HepG2 (cell line): Measurements from ENCODE around the gene ATG2A. TPM values are rescaled to one million over a fixed set of nuclear protein-coding genes. Genes with fewer than 3 reads are reported as not detected.

Experiments
- ATAC-seq: fragments of 200-7000 bp; cut with Tn5 transposase; 3 replicates; pipeline ENCODE4 v1.9.1; 2020; ENCODE audit warnings: mild to moderate bottlenecking, moderate library complexity
- BruUV-seq: library from RNA; stranded (reverse); fragments of 400-500 nt; replicated peaks from 2 replicates; lab custom pipeline; 2021; lab: Mats Ljungman, UMichigan
- CTCF ChIA-PET: fragments of 300-600 bp; formaldehyde crosslinking; extraction: SDS; loops from one replicate; lab custom pipeline; 2021; ENCODE audit warnings: low total read pairs, inconsistent platforms, low intra/inter-chr PET ratio; lab: Yijun Ruan, JAX
- POLR2A ChIA-PET: fragments of 350-600 bp; sonication (Branson Sonifier 250); formaldehyde crosslinking; loops from one replicate; lab custom pipeline; 2020; ENCODE audit warnings: antibody characterized with exemption, inconsistent platforms; lab: Yijun Ruan, JAX
- DNase-seq: peaks from one replicate; pipeline ENCODE4 v3.0.0-alpha.2; 2015; ENCODE audit warnings: low spot score
- FAIRE-seq: peaks from 3 replicates; lab custom pipeline; 2011; peaks lifted over from hg19 to GRCh38; lab: Jason Lieb, UNC
- H2AFZ ChIP-seq: one replicate; pipeline ENCODE4 v1.6.1; 2011; ENCODE audit warnings: low read length, inconsistent platforms
- H3K27ac ChIP-seq: fragments of 300-600 bp; 3 replicates; pipeline ENCODE4 v1.8.0; 2011; ENCODE audit warnings: mixed run types, mild to moderate bottlenecking, mixed read lengths, low read length, inconsistent platforms; ENCODE audit not compliant: insufficient read depth; ENCODE audit errors: extremely low read length
- H3K27me3 ChIP-seq, 2 experiments: fragments of 200-600 bp in 1 of 2; 2 replicates in 1 of 2; 3 replicates in 1 of 2; pipeline versions ENCODE4 v1.6.0 to v1.8.0; 2011; ENCODE audit warnings: low read length in 2 of 2, mild to moderate bottlenecking in 2 of 2, moderate library complexity in 2 of 2, inconsistent platforms in 1 of 2; ENCODE audit not compliant: insufficient read depth in 2 of 2, control insufficient read depth in 1 of 2
- H3K36me3 ChIP-seq, 2 experiments: fragments of 200-600 bp in 1 of 2; replicated peaks in 1 of 2; 2 replicates in 1 of 2; 3 replicates in 1 of 2; pipeline versions ENCODE4 v1.5.1 to v1.8.0; 2011; ENCODE audit warnings: low read length in 2 of 2, inconsistent platforms in 1 of 2; ENCODE audit not compliant: insufficient read depth in 2 of 2, control insufficient read depth in 1 of 2
- H3K4me1 ChIP-seq: 2 replicates; pipeline ENCODE4 v1.5.1; 2012; ENCODE audit warnings: low read length, inconsistent platforms; ENCODE audit not compliant: insufficient read depth
- H3K4me2 ChIP-seq: 2 replicates; pipeline ENCODE4 v1.6.0; 2011; ENCODE audit warnings: low read depth, low read length, inconsistent platforms
- H3K4me3 ChIP-seq, 3 experiments: fragments of 200-600 bp in 1 of 3; sonication (generic), shearing (Covaris generic) in 1 of 3; replicated peaks in 1 of 3; 2 replicates each; pipeline ENCODE4 v1.5.1; 2011 to 2016; ENCODE audit warnings: low read length in 3 of 3, inconsistent platforms in 2 of 3, low read depth in 2 of 3, mild to moderate bottlenecking in 2 of 3, control low read depth in 1 of 3, mixed read lengths in 1 of 3; ENCODE audit not compliant: insufficient read depth in 1 of 3
- H3K79me2 ChIP-seq: one replicate; pipeline ENCODE4 v1.6.1; 2011; ENCODE audit warnings: low read length, inconsistent platforms; ENCODE audit not compliant: insufficient read depth
- H3K9ac ChIP-seq: 2 replicates; pipeline ENCODE4 v1.6.0; 2011; ENCODE audit warnings: mild to moderate bottlenecking, low read depth, low read length, inconsistent platforms; ENCODE audit not compliant: insufficient read depth
- H3K9me3 ChIP-seq: 2 replicates; pipeline ENCODE4 v1.5.1; 2012; ENCODE audit warnings: mild to moderate bottlenecking, low read length
- H4K20me1 ChIP-seq: 2 replicates; pipeline ENCODE4 v1.6.0; 2011; ENCODE audit warnings: inconsistent platforms, mild to moderate bottlenecking, low read length, moderate library complexity; ENCODE audit not compliant: insufficient read depth
- ATM ChIP-seq: fragments of 450-650 bp; IDR thresholded peaks from 2 replicates; pipeline ENCODE4 v1.7.1; 2017; ENCODE audit warnings: mild to moderate bottlenecking, borderline replicate concordance
- HNRNPUL1 ChIP-seq: fragments of 200-400 bp; formaldehyde crosslinking; IDR thresholded peaks from 2 replicates; pipeline ENCODE4 v1.6.1; 2017; ENCODE audit warnings: low read depth, mild to moderate bottlenecking, low read length, moderate library complexity
- IKZF4 ChIP-seq: sonication (generic); formaldehyde crosslinking; IDR thresholded peaks from 2 replicates; pipeline ENCODE4 v1.5.1; 2020; ENCODE audit warnings: borderline replicate concordance, mild to moderate bottlenecking, low read depth, missing genetic modification reagents; ENCODE audit errors: not compliant biosample characterization
- JARID2 ChIP-seq: sonication (generic); formaldehyde crosslinking; IDR thresholded peaks from 2 replicates; pipeline ENCODE4 v1.8.1; 2023; ENCODE audit warnings: missing genetic modification reagents, inconsistent platforms; ENCODE audit not compliant: insufficient replicate concordance
- MIER2 ChIP-seq: IDR thresholded peaks from 2 replicates; pipeline ENCODE4 v1.6.1; 2016; ENCODE audit warnings: missing biosample characterization, missing genetic modification reagents
- MIER3 ChIP-seq: IDR thresholded peaks from 2 replicates; pipeline ENCODE4 v1.6.1; 2016; ENCODE audit warnings: missing compliant biosample characterization, borderline replicate concordance
- MTA3 ChIP-seq: sonication (generic); formaldehyde crosslinking; IDR thresholded peaks from 2 replicates; pipeline ENCODE4 v1.4.0; 2020; ENCODE audit warnings: missing genetic modification reagents
- PAX8 ChIP-seq: sonication (generic); formaldehyde crosslinking; IDR thresholded peaks from 2 replicates; pipeline ENCODE4 v1.8.0; 2022; ENCODE audit warnings: mild to moderate bottlenecking, missing genetic modification reagents, borderline replicate concordance
- TBL1XR1 ChIP-seq: fragments of 150-350 bp; IDR thresholded peaks from 2 replicates; pipeline ENCODE4 v1.6.1; 2014; ENCODE audit warnings: borderline replicate concordance, low read length; ENCODE audit not compliant: partially characterized antibody
- ZC3H4 ChIP-seq: sonication (generic); formaldehyde crosslinking; IDR thresholded peaks from 2 replicates; pipeline ENCODE4 v1.4.0; 2020; ENCODE audit warnings: missing genetic modification reagents, borderline replicate concordance
- ZNF12 ChIP-seq: sonication (generic); formaldehyde crosslinking; IDR thresholded peaks from 2 replicates; pipeline ENCODE4 v1.5.0; 2020; ENCODE audit warnings: missing genetic modification reagents
- ZNF367 ChIP-seq: sonication (generic); formaldehyde crosslinking; IDR thresholded peaks from 2 replicates; pipeline ENCODE4 v1.4.0; 2020; ENCODE audit warnings: missing genetic modification reagents, borderline replicate concordance
- ZNF549 ChIP-seq: sonication (generic); formaldehyde crosslinking; IDR thresholded peaks from 2 replicates; pipeline ENCODE4 v1.5.0; 2020; ENCODE audit warnings: missing genetic modification reagents
- ZNF598 ChIP-seq: sonication (generic); formaldehyde crosslinking; IDR thresholded peaks from 2 replicates; pipeline ENCODE4 v1.5.1; 2020; ENCODE audit warnings: mild to moderate bottlenecking, missing genetic modification reagents, borderline replicate concordance
- WGBS: methylation state at CpG from one replicate; pipeline ENCODE4 v1.1.6; 2017; ENCODE audit warnings: low lambda C conversion rate; 5-methylcytosine and 5-hydroxymethylcytosine counted together
- in situ Hi-C: cut with HindIII; loops from 2 replicates; pipeline ENCODE4 v1.10.0; 2017; ENCODE audit warnings: low pct_unique_long_range_greater_than_20kb; ENCODE audit not compliant: extremely low pct_ligation_motif_present
- intact Hi-C: fragments of 100-400 bp; cut with micrococcal nuclease; formaldehyde crosslinking; loops from one replicate; pipeline ENCODE4 v1.10.0; 2022; ENCODE audit not compliant: unreplicated experiment
- polyA plus RNA-seq, 8 experiments: library from polyadenylated mRNA; depleted of rRNA in 3 of 8; stranded (reverse) in 7 of 8; unstranded in 1 of 8; fragments of >200 nt; fragmentation: Illumina TruSeq in 4 of 8; extraction: Trizol in 4 of 8; gene quantifications; 2 replicates each; pipeline versions ENCODE4 v1.2.1 to v1.2.3, GENCODE V29; 2011 to 2016; ENCODE audit warnings: low read depth in 4 of 8, missing spikeins in 1 of 8, mixed read lengths in 1 of 8; ENCODE audit not compliant: insufficient read depth in 1 of 8
- total RNA-seq, 5 experiments: library from RNA; depleted of rRNA; stranded (reverse); fragments of >200 nt; fragmentation: Illumina TruSeq; extraction: Trizol; gene quantifications; 2 replicates each; pipeline ENCODE4 v1.2.3, GENCODE V29; 2016; ENCODE audit warnings: low read depth in 1 of 5
- TF ChIP-seq, protein P1 (sequence below): sonication (generic); formaldehyde crosslinking; IDR thresholded peaks from 2 replicates; pipeline ENCODE4 v1.4.0; 2020; ENCODE audit warnings: missing genetic modification reagents
- TF ChIP-seq, protein P2 (sequence below): sonication (generic); formaldehyde crosslinking; IDR thresholded peaks from 2 replicates; pipeline ENCODE4 v1.5.0; 2020; ENCODE audit warnings: mild to moderate bottlenecking, missing genetic modification reagents, borderline replicate concordance

The ATG2A gene
- total and polyA plus RNA-seq, 2 of the 13 experiments (the other 11 are each of a cell fraction or from before 2014, with no cell fraction given), result 6.7 to 8.0 TPM

DNA sequence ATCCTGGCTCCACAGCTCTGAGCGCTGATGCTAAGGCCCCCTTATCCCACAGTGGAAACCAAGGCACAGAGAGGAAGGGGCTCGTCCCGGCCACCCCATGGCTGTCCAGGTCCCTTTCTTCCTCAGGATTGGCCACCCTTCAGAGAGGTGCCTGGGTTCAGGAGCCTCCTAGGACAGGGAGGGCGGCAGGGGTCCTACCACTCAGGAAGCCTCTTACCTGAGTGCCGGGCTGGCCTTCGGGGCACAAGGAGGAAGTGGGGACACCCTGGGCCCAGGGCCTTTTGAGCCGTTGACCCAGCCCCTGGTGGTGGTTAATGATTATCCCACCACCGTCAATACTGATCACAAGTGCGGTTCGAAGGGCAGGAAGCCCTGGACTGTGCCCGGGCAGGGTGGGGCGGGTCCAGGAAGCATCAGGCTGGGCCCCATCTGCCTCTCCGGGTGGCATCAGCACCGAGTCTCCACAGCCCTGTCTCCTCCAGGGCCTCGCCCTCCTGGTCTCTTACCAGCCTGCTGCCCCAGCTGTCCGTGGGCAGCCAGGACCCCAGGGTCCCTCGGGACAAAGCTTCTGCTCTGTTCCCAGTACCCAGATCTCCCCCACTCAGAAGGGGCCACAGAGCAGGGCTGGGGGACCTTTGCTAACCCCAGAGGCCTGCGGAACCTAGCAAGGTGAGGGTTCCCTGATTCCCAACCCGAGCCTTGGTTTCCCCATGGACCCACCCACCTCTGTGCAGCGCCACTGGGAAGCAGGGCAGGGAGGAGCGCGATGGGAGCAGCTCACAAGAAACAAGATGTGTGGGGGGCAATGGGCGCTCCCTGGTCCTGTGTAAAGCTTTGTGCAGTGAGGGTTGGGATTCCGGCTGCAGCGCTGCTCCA is 23.6 kb downstream of the ATG2A start:
- TSS peak; percentile 73 for BruUV-seq
- Histone ChIP-seq H3K4me1 (peaks cover 55% of the 10 kb centered on the region), H3K9ac (peak overlapping the region; percentile 96), H3K4me2 (peak overlapping the region; percentile 94), H3K9me3 (no peaks in the 10 kb centered on the region), H3K79me2 (peaks cover 27% of the 10 kb centered on the region), H4K20me1 (peaks cover 10% of the 10 kb centered on the region; the same call in 1 of the 2 replicates), H3K36me3 (peaks cover 5 to 11% of the 10 kb centered on the region in 2 experiments; a peak in 2 of 5 replicates), H2AFZ (no peak overlapping the region), H3K27me3 (no peaks in the 10 kb centered on the region; a peak in 1 of 5 replicates), H3K27ac (peak overlapping the region; percentile 88), H3K4me3 (peak overlapping the region; percentile 80 to 96 (median 95))
- intact Hi-C loops (loop anchor here (1.0 kb wide), 2 partner anchors 23 to 46 kb away; no protein-coding TSS in a partner anchor), in situ Hi-C loops (loop anchor here (5.0 kb wide), 2 partner anchors 46 to 106 kb away; no protein-coding TSS in a partner anchor)
- DNase-seq, result peak; percentile 91
- POLR2A ChIA-PET, result interaction anchor here (0.8 to 11.5 kb wide), 14 partner anchors 17 to 537 kb away, joined by 3 to 132 read pairs (median 5); partner anchors contain the start of genes BATF2, CDC42BPG, EHD1 and MEN1
- CTCF ChIA-PET, result interaction anchor here (1.8 to 3.9 kb wide), 3 partner anchors 23 to 50 kb away, joined by 5 to 72 read pairs (median 8); no protein-coding TSS in a partner anchor
- 0% methylated on average over 3 of the region's 25 CpGs for WGBS
- peak; percentile 85 for ATAC-seq
- FAIRE-seq, result peak; percentile 97
- TF ChIP-seq ZNF598 (CRISPR knock-in tag) (no peak), ATM (no peak), ZNF367 (CRISPR knock-in tag) (0 out of 2 replicates have a peak, but pooled peaks have one; percentile 26), JARID2 (no peak), MTA3 (CRISPR knock-in tag) (no peak), TBL1XR1 (no peak), MIER2 (CRISPR knock-in tag) (peak; percentile 70), PAX8 (CRISPR knock-in tag) (peak; percentile 96; the same call in 1 of the 2 replicates), MIER3 (CRISPR knock-in tag) (peak; percentile 85; the same call in 1 of the 2 replicates), IKZF4 (CRISPR knock-in tag) (no peak), ZNF12 (CRISPR knock-in tag) (no peak), HNRNPUL1 (no peak; the same call in 1 of the 2 replicates), ZC3H4 (CRISPR knock-in tag) (no peak), ZNF549 (CRISPR knock-in tag) (no peak)
- TF ChIP-seq, protein P1, sequence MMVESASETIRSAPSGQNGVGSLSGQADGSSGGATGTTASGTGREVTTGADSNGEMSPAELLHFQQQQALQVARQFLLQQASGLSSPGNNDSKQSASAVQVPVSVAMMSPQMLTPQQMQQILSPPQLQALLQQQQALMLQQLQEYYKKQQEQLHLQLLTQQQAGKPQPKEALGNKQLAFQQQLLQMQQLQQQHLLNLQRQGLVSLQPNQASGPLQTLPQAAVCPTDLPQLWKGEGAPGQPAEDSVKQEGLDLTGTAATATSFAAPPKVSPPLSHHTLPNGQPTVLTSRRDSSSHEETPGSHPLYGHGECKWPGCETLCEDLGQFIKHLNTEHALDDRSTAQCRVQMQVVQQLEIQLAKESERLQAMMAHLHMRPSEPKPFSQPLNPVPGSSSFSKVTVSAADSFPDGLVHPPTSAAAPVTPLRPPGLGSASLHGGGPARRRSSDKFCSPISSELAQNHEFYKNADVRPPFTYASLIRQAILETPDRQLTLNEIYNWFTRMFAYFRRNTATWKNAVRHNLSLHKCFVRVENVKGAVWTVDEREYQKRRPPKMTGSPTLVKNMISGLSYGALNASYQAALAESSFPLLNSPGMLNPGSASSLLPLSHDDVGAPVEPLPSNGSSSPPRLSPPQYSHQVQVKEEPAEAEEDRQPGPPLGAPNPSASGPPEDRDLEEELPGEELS, result peak; percentile 74
- TF ChIP-seq, protein P2, sequence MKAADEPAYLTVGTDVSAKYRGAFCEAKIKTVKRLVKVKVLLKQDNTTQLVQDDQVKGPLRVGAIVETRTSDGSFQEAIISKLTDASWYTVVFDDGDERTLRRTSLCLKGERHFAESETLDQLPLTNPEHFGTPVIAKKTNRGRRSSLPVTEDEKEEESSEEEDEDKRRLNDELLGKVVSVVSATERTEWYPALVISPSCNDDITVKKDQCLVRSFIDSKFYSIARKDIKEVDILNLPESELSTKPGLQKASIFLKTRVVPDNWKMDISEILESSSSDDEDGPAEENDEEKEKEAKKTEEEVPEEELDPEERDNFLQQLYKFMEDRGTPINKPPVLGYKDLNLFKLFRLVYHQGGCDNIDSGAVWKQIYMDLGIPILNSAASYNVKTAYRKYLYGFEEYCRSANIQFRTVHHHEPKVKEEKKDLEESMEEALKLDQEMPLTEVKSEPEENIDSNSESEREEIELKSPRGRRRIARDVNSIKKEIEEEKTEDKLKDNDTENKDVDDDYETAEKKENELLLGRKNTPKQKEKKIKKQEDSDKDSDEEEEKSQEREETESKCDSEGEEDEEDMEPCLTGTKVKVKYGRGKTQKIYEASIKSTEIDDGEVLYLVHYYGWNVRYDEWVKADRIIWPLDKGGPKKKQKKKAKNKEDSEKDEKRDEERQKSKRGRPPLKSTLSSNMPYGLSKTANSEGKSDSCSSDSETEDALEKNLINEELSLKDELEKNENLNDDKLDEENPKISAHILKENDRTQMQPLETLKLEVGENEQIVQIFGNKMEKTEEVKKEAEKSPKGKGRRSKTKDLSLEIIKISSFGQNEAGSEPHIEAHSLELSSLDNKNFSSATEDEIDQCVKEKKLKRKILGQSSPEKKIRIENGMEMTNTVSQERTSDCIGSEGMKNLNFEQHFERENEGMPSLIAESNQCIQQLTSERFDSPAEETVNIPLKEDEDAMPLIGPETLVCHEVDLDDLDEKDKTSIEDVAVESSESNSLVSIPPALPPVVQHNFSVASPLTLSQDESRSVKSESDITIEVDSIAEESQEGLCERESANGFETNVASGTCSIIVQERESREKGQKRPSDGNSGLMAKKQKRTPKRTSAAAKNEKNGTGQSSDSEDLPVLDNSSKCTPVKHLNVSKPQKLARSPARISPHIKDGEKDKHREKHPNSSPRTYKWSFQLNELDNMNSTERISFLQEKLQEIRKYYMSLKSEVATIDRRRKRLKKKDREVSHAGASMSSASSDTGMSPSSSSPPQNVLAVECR (CRISPR knock-in tag), result peak; percentile 76
